ENCODE data around the gene FECH.

The FECH gene

DNA sequence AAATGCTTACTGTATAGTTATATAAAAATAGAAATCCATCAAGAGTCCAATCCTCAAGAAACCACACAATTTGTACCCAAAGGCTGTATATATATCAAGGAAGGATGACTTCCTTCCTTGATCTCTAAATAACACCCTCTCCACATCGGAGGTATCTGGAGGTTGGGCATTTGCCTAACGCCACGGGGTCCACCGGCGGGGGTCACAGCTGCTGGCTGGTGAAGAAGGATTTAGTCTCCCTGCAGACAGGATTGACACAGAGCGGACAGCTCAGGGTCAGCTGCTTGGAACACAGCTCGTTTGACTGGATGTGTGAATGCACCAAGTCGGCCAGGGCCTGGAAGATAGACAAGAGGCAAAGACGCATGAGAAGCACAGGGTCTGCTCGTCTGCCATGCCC lies 36.0 kb downstream of the FECH start:
- Histone ChIP-seq H3K4me3 (ENCODE audit: low read depth, low read length) (no peak overlapping the region), H3K27ac (ENCODE audit: extremely low read depth, low read depth, low read length) (no peak overlapping the region), H3K36me3 (ENCODE audit: control insufficient read depth in 2 of 2, insufficient read depth in 1 of 2, low read length in 2 of 2) (peaks cover 13 to 37% of the 10 kb centered on the region in 2 experiments), H3K4me1 (ENCODE audit: control insufficient read depth, insufficient read depth, low read length) (no peaks in the 10 kb centered on the region), H3K9me3 (ENCODE audit: control insufficient read depth, insufficient read depth, low read depth, low read length) (no peaks in the 10 kb centered on the region)
- CTCF ChIA-PET = no interaction called here
- POLR2A ChIA-PET = no interaction called here
- no peak for TF ChIP-seq WT1 (tag by site-specific recombination; IDR thresholded peaks at IDR 0.05)
- no peak for TF ChIP-seq ZNF335 (tag by site-specific recombination; conservative IDR thresholded peaks at IDR 0.05)
- TF ChIP-seq OVOL3 (tag by site-specific recombination; IDR thresholded peaks at IDR 0.05) = no peak
- no peak for TF ChIP-seq ZNF302 (tag by site-specific recombination; IDR thresholded peaks at IDR 0.05; ENCODE audit: low read depth)
- TF ChIP-seq, protein P1, sequence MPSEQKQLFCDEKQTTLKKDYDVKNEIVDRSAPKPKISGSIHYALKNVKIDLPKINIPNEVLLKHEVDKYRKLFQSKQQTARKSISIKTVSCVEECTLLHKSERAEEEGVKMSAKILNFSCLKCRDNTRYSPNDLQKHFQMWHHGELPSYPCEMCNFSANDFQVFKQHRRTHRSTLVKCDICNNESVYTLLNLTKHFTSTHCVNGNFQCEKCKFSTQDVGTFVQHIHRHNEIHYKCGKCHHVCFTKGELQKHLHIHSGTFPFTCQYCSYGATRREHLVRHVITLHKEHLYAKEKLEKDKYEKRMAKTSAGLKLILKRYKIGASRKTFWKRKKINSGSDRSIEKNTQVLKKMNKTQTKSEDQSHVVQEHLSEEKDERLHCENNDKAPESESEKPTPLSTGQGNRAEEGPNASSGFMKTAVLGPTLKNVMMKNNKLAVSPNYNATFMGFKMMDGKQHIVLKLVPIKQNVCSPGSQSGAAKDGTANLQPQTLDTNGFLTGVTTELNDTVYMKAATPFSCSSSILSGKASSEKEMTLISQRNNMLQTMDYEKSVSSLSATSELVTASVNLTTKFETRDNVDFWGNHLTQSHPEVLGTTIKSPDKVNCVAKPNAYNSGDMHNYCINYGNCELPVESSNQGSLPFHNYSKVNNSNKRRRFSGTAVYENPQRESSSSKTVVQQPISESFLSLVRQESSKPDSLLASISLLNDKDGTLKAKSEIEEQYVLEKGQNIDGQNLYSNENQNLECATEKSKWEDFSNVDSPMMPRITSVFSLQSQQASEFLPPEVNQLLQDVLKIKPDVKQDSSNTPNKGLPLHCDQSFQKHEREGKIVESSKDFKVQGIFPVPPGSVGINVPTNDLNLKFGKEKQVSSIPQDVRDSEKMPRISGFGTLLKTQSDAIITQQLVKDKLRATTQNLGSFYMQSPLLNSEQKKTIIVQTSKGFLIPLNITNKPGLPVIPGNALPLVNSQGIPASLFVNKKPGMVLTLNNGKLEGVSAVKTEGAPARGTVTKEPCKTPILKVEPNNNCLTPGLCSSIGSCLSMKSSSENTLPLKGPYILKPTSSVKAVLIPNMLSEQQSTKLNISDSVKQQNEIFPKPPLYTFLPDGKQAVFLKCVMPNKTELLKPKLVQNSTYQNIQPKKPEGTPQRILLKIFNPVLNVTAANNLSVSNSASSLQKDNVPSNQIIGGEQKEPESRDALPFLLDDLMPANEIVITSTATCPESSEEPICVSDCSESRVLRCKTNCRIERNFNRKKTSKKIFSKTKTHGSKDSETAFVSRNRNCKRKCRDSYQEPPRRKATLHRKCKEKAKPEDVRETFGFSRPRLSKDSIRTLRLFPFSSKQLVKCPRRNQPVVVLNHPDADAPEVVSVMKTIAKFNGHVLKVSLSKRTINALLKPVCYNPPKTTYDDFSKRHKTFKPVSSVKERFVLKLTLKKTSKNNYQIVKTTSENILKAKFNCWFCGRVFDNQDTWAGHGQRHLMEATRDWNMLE (tag by site-specific recombination; conservative IDR thresholded peaks at IDR 0.05; ENCODE audit: low read depth) = no peak
- TF ChIP-seq, protein P2, sequence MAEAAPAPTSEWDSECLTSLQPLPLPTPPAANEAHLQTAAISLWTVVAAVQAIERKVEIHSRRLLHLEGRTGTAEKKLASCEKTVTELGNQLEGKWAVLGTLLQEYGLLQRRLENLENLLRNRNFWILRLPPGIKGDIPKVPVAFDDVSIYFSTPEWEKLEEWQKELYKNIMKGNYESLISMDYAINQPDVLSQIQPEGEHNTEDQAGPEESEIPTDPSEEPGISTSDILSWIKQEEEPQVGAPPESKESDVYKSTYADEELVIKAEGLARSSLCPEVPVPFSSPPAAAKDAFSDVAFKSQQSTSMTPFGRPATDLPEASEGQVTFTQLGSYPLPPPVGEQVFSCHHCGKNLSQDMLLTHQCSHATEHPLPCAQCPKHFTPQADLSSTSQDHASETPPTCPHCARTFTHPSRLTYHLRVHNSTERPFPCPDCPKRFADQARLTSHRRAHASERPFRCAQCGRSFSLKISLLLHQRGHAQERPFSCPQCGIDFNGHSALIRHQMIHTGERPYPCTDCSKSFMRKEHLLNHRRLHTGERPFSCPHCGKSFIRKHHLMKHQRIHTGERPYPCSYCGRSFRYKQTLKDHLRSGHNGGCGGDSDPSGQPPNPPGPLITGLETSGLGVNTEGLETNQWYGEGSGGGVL (tag by site-specific recombination; IDR thresholded peaks at IDR 0.05) = no peak

DNA sequence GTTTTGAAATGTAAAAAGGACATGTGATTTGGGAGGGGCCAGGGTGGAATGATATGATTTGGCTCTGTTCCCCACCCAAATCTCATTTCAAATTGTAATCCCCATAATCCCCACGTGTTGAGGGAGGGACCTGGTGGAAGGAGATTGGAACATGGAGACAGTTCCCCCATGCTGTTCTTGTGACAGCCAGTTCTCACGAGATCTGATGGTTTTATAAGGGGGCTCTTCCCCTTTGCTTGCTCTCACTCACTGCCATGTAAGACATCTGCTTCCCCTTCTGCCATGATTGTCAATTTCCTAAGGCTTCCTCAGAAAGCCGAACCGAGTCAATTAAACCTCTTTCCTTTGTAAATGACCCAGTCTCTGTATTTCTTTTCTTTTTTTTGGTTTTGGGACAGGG lies 39.2 kb downstream of the FECH start:
- H3K4me1 ChIP-seq (ENCODE audit: control insufficient read depth, insufficient read depth, low read length) = no peaks in the 10 kb centered on the region
- CTCF ChIA-PET = interaction anchor here (1.9 kb wide), 1 partner anchor 12 kb away, joined by 10 read pairs; no protein-coding TSS in a partner anchor
- no peak overlapping the region for H3K4me3 ChIP-seq (ENCODE audit: low read depth, low read length)
- peaks cover 11 to 14% of the 10 kb centered on the region in 2 experiments for H3K36me3 ChIP-seq (ENCODE audit: control insufficient read depth in 2 of 2, insufficient read depth in 1 of 2, low read length in 2 of 2)
- TF ChIP-seq FEZF1 (tag by site-specific recombination; IDR thresholded peaks at IDR 0.05) (no peak), ZNF843 (tag by site-specific recombination; IDR thresholded peaks at IDR 0.05) (no peak), EGR2 (tag by site-specific recombination; IDR thresholded peaks at IDR 0.05; ENCODE audit: low read depth) (no peak), SP7 (tag by site-specific recombination; IDR thresholded peaks at IDR 0.05) (no peak)
- TF ChIP-seq, protein P3, sequence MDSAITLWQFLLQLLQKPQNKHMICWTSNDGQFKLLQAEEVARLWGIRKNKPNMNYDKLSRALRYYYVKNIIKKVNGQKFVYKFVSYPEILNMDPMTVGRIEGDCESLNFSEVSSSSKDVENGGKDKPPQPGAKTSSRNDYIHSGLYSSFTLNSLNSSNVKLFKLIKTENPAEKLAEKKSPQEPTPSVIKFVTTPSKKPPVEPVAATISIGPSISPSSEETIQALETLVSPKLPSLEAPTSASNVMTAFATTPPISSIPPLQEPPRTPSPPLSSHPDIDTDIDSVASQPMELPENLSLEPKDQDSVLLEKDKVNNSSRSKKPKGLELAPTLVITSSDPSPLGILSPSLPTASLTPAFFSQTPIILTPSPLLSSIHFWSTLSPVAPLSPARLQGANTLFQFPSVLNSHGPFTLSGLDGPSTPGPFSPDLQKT (IDR thresholded peaks at IDR 0.05; ENCODE audit: borderline replicate concordance, low read depth, low read length) = no peak
- POLR2A ChIA-PET = no interaction called here
- no peaks in the 10 kb centered on the region for H3K9me3 ChIP-seq (ENCODE audit: control insufficient read depth, insufficient read depth, low read depth, low read length)
- H3K27ac ChIP-seq (ENCODE audit: extremely low read depth, low read depth, low read length) = no peak overlapping the region

DNA sequence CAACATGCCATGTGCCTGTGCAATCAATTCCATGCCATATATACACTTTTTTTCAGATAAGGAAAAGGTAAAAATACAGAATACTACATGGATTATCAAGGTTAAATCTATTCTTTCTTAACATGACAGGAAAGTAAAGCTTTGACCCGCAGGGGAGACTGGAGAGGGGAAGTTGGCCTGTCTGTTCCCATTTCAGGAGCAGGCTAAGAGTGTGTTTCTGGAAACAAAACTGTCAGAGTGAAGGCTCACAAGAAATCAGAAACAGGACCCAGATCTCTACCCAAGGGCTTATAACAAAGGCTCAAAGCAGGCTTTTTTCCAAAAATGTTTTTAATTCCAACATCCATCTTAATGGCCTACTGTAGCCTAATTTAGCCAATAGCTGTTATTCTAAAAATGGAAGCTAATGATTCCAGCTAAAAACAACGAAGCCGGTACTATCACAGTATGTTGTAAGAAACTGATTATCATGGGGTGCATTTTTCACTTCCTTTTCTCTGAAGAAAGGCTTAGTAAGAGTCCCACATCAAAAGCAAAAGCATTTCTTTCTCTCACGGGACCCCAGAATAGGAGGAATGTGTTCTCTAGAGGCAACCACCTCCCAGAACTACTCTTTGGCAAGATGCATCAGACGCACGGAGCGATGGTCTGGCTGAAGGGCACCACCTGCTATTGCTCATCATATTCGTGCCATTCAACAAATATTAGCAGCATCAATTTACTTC lies 41.4 kb downstream of the FECH start:
- CTCF ChIA-PET = interaction anchor here (0.5 kb wide), 1 partner anchor 796 kb away, joined by 4 read pairs; no protein-coding TSS in a partner anchor
- Histone ChIP-seq H3K4me3 (ENCODE audit: low read depth, low read length) (no peak overlapping the region), H3K9me3 (ENCODE audit: control insufficient read depth, insufficient read depth, low read depth, low read length) (no peaks in the 10 kb centered on the region), H3K36me3 (ENCODE audit: control insufficient read depth in 2 of 2, insufficient read depth in 1 of 2, low read length in 2 of 2) (peaks cover 4 to 6% of the 10 kb centered on the region in 2 experiments; a peak in 2 of 3 replicates), H3K27ac (ENCODE audit: extremely low read depth, low read depth, low read length) (no peak overlapping the region), H3K4me1 (ENCODE audit: control insufficient read depth, insufficient read depth, low read length) (no peaks in the 10 kb centered on the region)
- POLR2A ChIA-PET = no interaction called here
- TF ChIP-seq BCL11B (tag by site-specific recombination; IDR thresholded peaks at IDR 0.05; ENCODE audit: low read depth) = no peak
- no peak for TF ChIP-seq MEIS1 (CRISPR knock-in tag; IDR thresholded peaks at IDR 0.05; ENCODE audit: borderline replicate concordance)
- no peak for TF ChIP-seq ZNF785 (tag by site-specific recombination; IDR thresholded peaks at IDR 0.05)
- no peak for TF ChIP-seq ZBTB17 (tag by site-specific recombination; IDR thresholded peaks at IDR 0.05)
- no peak for TF ChIP-seq ZBTB20 (tag by site-specific recombination; IDR thresholded peaks at IDR 0.05)
- TF ChIP-seq ZNF157 (tag by site-specific recombination; IDR thresholded peaks at IDR 0.05) = no peak
- TF ChIP-seq ZSCAN23 (tag by site-specific recombination; IDR thresholded peaks at IDR 0.05) = no peak
- TF ChIP-seq ZNF521 (tag by site-specific recombination; IDR thresholded peaks at IDR 0.05) = no peak
- TF ChIP-seq, protein P4, sequence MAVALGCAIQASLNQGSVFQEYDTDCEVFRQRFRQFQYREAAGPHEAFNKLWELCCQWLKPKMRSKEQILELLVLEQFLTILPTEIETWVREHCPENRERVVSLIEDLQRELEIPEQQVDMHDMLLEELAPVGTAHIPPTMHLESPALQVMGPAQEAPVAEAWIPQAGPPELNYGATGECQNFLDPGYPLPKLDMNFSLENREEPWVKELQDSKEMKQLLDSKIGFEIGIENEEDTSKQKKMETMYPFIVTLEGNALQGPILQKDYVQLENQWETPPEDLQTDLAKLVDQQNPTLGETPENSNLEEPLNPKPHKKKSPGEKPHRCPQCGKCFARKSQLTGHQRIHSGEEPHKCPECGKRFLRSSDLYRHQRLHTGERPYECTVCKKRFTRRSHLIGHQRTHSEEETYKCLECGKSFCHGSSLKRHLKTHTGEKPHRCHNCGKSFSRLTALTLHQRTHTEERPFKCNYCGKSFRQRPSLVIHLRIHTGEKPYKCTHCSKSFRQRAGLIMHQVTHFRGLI (tag by site-specific recombination; IDR thresholded peaks at IDR 0.05) = no peak
